Femur (tissue), 1 donor: ENCODE results near the gene CCL28.

Source experiments
- DNase-seq: peaks from one replicate; pipeline ENCODE4 v3.0.0-alpha.2; 2017

The CCL28 gene

GRCh38 chr5:43354774-43355173 is 57.4 kb downstream of the CCL28 start:
- DNase-seq = no peak

- DNase-seq = no peak
Observed at GRCh38 chr5:43353668-43354067, 58.5 kb downstream of the CCL28 start.

GRCh38 chr5:43352915-43353314 is 59.3 kb downstream of the CCL28 start:
- no peak for DNase-seq

GRCh38 chr5:43352131-43352530 is 60.1 kb downstream of the CCL28 start:
- no peak for DNase-seq

- DNase-seq = no peak
Observed at GRCh38 chr5:43348861-43349363, 63.3 kb downstream of the CCL28 start.

GRCh38 chr5:43348207-43348606 is 64.0 kb downstream of the CCL28 start:
- DNase-seq = no peak

- no peak for DNase-seq
Observed at GRCh38 chr5:43338862-43339261, 73.3 kb downstream of the CCL28 start.

GRCh38 chr5:43336159-43336558 is 76.0 kb downstream of the CCL28 start:
- DNase-seq = no peak

GRCh38 chr5:43335681-43336080 is 76.5 kb downstream of the CCL28 start:
- DNase-seq = no peak

GRCh38 chr5:43332401-43332800 is 79.8 kb downstream of the CCL28 start:
- no peak for DNase-seq
